ENCODE measurements around the gene ENGASE.

ENGASE gene

GRCh38 chr17:79135628-79136405, 61.2 kb downstream of the ENGASE start:
- H3K4me3 ChIP-seq (ENCODE audit: low read depth, low read length), result no peak overlapping the region
- DNase-seq (ENCODE audit: low read depth), result no peak
- TF ChIP-seq CTCF (IDR thresholded peaks at IDR 0.05; ENCODE audit: control insufficient read depth, extremely low read depth, insufficient read depth), result no peak

All from LNCaP clone FGC (cell line).